Epithelial cell of esophagus (primary cell): Measurements from ENCODE around the gene FANCI.

ENCODE experiments used
- DNase-seq: peaks from one replicate; pipeline ENCODE4 v3.0.0; 2010; ENCODE audit warnings: low read depth
- H3K4me3 ChIP-seq: 2 replicates; pipeline ENCODE4 v1.5.1; 2011; ENCODE audit warnings: mild to moderate bottlenecking, low read length, control low read depth
- CTCF ChIP-seq: IDR thresholded peaks from 2 replicates; pipeline ENCODE4 v1.5.1; 2011; ENCODE audit warnings: low read depth, mild to moderate bottlenecking, low read length, control low read depth, inconsistent platforms; ENCODE audit not compliant: insufficient read depth; ENCODE audit errors: missing control alignments

Gene FANCI

GRCh38 chr15:89360294-89360971 lies 116.7 kb downstream of the FANCI start:
- TF ChIP-seq CTCF, result no peak
- DNase-seq, result no peak
- no peak overlapping the region for H3K4me3 ChIP-seq

GRCh38 chr15:89361451-89362202 lies 117.8 kb downstream of the FANCI start:
- H3K4me3 ChIP-seq, result no peak overlapping the region
- TF ChIP-seq CTCF, result no peak
- DNase-seq, result peak; percentile 70

GRCh38 chr15:89362203-89363101 lies 118.7 kb downstream of the FANCI start:
- H3K4me3 ChIP-seq, result no peak overlapping the region
- no peak for TF ChIP-seq CTCF
- DNase-seq, result no peak

GRCh38 chr15:89363133-89363532 lies 119.4 kb downstream of the FANCI start:
- DNase-seq, result no peak
- no peak for TF ChIP-seq CTCF
- H3K4me3 ChIP-seq, result no peak overlapping the region

- no peak for TF ChIP-seq CTCF
- no peak for DNase-seq
- no peak overlapping the region for H3K4me3 ChIP-seq
Observed at GRCh38 chr15:89363770-89364169, 120.0 kb downstream of the FANCI start.

- DNase-seq, result no peak
- no peak overlapping the region for H3K4me3 ChIP-seq
- no peak for TF ChIP-seq CTCF
Observed at GRCh38 chr15:89364341-89364740, 120.6 kb downstream of the FANCI start.
